COLO829 (cell line): Measurements from ENCODE around the gene ANTXR1.

ENCODE experiments used
- DNase-seq: peaks from one replicate; pipeline ENCODE4 v3.0.0; 2012; ENCODE audit warnings: low spot score

ANTXR1 gene

DNA sequence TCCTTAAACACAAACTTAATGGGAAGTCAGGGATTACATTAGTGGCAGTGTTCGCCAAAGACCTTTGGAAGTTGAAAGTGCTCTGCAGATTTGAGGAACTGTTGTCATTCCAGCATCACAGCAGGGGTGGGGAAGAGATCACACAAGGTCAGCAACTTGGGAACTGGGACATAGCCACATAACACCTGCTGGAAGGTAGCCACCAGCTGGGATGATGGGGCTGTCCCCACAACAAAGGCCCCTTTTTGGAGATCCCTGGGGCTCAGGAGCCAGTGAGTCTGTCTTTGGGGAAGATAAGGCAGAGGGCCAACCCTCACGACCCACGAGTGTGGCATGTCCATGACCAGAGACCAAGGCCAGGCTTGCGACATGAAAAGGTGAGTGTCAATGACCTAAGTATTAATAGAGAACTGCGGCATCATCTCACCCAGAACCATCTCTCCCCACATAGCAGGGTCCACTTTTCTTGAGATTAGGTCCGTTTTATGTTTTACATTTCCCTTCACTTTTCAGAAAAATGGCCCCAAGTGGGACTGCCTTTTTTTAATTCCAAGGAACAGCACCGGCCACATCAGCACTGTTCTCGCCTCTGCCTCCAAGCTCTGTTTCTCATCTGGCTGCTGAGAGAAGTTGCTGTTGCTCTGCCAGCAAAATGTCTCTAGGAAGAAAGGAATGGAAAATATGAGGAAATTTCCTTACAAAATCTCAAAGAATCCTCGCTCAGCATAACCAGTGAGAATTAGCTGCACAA is 267.1 kb downstream of the ANTXR1 start:
- DNase-seq: no peak

DNA sequence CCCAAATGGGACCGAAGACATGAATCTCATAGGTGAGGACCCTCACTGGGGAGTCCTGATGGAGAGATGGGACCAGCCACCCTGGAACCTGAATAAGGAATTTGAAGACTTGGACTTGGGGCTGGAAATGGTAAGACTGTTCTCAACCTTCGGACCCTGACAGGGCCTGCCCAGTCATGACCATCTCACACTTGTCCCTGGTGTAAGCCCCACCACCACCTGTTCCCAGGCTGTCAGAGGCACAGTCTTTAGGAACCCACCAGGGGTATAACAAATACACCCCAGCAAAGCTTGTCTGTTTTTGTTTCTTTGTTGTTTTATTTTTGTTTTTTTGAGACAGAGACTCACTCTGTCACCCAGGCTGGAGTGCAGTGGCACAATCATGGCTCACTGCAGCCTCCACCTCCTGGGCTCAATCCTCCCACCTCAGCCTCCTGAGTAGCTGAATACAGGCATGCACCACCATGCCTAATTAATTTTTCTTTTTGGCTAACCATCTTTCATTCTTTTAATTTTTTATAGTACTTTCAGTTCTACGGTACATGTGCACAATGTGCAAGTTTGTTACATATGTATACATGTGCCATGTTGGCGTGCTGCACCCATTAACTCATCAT is 267.9 kb downstream of the ANTXR1 start:
- no peak for DNase-seq

- DNase-seq: no peak
Measured at GRCh38 chr2:69285379-69285894, 272.5 kb downstream of the ANTXR1 start.

DNA sequence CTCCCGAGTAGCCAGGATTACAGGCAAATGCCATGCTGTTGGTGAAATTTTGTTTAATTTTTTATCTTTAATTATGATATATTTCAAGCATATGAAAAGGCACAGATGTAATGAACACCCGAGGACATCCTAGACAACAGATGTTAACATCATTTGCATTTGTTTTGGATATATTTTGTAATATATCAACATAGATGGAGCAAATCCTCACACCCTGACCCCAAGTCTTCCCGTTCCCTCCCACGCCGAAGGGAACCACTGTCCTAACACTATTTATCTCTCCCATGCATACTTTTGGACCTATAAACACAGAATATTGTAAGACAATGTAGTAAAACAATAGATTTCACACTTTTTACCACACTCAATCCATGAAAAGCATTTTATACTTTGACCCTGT is 274.6 kb downstream of the ANTXR1 start:
- DNase-seq: no peak

DNA sequence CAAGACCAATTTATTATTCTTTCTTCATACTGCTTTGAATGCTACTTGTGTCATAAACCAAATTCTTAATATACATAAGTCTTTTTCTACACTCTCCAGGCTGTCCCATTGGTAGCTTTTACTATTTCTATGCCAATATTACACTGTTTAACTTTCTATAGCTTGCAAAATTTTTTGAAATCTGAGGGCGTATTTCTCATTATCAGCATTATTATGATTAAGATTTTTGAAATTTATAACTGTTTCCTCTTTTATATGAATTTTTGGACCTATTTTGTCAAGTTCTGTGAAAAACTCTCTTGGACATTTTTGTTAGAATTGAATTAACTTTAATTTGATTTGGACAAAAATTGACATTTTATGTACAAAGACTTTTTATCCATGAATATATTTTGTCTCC is 275.4 kb downstream of the ANTXR1 start:
- DNase-seq: no peak

DNA sequence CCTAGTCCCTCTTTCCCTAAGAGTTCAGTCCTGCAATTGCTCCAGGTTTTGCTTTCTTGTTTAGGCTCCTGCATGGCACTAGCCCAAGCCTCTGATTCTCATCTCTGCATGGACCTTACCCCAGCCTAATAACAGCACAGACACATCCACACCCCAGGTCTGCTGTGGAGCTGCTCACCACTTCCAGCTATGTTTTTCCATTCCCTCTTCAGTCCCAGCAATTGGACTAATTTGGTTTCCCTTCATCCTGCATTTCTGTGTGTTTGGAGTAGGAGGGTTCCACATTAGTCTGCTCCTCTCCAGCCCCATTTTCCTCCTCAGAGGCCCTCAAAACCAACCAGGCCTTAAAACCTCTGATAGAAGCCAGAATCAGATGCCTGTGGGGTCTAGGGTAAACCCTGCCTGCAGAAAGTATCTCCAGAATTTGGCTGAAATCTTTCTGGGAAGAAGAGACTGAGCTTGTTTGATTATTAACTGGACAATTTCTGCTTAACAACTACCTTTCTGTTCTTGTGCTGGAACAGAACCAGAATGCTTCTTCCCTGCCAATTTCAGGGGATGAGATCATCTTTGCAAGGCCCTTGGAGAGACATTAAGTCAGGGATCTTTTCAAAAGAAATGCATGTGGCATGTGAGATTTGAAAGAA is 278.1 kb downstream of the ANTXR1 start:
- peak; percentile 67 for DNase-seq

DNA sequence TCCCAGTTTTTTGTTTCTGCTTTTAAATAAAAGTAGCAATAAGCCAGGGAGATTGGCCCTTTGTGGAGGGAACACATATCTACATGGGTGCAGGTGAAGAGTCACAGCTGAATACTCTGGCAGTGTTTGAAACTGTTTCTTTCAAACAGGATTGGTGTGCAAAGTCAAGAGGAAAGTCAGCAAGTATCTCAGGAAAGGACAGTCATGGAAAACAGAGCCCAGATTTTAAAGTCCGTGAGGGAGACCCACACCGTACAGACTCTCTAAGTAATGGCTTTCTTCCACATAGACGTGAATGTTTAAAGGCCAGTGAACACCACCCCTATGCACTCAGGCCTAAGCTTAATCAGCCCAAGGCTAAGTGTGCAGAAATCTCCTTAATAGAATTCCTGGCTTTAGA is 278.7 kb downstream of the ANTXR1 start:
- no peak for DNase-seq

- no peak for DNase-seq
Measured at GRCh38 chr2:69292256-69292655, 279.3 kb downstream of the ANTXR1 start.

- DNase-seq: no peak
Measured at GRCh38 chr2:69296421-69296820, 283.4 kb downstream of the ANTXR1 start.

DNA sequence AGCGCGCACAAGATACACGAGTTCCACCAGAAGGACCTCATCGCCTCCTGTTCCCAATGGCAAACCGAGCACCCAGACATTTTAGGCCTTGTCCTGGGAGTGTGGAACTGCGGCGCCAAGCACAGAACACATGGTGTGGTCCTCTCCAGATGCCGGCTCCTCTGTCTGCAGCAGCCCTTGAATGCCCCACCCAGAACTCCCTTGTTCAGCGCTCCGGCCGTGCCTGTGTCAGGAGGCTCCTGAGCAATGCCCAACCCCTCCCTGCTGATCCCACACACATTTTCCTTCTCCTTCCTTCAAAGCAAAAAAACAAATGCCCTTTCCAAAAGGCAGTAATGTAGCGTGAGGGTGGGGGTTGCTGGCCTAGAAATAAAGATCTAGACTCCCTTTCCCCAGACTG is 284.2 kb downstream of the ANTXR1 start:
- DNase-seq: no peak

DNA sequence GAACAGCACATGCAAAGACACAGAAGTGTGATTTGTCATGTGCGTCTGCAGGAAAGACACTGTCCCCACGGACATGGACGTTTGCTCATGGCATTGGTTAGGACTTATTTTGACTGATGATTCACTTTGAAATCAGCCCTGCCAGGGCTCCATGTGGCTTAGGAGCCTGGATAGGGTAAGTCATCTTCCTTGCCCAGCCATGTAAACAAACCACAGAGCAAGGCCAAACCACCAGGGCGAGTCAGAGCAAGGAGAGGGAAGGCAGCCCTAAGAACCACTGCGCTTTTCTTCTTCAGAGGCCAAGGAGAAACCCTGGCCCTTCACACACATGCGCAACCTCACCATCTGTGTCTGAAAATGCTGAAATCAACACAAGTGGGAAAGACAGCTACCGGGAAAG is 285.3 kb downstream of the ANTXR1 start:
- no peak for DNase-seq

GRCh38 chr2:69298862-69299261 is 285.9 kb downstream of the ANTXR1 start:
- DNase-seq: no peak
